ENCODE measurements around the gene PRSS36.

PRSS36 gene

DNA sequence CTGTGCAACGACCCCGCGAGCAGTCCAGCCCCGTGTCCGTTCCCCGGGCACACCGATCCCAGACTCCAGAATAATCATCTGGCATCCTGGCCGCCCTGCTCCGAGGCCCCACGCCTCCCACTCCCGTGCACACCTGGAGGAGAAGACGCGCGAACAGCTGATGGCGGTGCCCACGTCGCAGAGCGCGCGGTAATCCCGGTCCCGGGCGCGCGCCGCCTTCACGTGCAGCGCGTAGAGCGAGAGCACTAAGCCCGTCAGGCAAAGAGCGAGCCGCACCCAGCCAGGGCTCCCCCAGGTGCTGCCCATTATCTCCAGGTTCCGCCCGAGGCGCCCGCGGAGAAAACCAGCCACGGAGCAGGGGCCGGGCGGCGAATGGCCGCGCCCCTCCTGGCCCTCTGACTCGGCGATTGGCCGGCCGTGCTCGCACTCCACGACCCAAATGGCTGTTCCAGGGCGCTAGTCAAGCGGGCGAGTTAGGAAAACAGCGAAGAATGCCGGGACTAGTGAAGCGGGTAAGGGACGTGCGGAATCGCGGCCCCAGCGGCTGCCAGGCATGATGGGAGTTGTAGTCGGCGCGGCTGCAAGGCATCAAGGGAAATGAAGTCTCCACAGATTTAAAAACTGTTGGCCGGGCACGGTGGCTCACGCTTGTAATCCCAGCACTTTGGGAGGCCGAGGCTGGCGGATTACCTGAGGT lies 55.3 kb downstream of the PRSS36 start, which contains the start of gene VKORC1:
Gene VKORC1, minus strand, starts transcription at position 374 of the 697 bp plus-strand sequence. Its CDS starts 68 bp downstream, at position 306.
- peak; percentile 99 for DNase-seq

- DNase-seq = peak; percentile 55
Measured at GRCh38 chr16:31094088-31094423, 55.8 kb downstream of the PRSS36 start.

DNA sequence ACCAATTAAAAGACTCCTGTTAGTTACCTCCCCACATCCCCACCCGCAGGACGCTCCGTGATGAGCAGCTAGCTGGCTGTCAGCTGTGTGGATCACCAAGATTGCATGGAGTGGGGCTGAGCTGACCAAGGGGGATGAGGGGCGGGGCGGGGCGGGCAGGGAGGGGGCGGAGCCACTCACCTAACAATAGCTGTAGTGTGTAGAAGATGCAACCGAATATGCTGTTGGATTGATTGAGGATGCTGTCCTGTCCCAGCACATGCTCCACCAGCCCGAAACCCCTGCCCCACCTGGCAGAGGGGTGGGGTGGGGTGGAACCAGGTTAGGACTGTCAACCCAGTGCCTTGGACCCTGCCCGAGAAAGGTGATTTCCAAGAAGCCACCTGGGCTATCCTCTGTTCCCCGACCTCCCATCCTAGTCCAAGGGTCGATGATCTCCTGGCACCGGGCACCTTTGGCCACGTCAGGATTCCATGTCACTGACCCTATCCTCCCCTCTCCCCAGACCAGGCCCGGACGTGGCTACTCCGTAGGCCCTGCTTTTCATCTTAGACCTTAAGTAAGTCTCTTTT lies 56.6 kb downstream of the PRSS36 start:
- peak; percentile 64 for DNase-seq

DNA sequence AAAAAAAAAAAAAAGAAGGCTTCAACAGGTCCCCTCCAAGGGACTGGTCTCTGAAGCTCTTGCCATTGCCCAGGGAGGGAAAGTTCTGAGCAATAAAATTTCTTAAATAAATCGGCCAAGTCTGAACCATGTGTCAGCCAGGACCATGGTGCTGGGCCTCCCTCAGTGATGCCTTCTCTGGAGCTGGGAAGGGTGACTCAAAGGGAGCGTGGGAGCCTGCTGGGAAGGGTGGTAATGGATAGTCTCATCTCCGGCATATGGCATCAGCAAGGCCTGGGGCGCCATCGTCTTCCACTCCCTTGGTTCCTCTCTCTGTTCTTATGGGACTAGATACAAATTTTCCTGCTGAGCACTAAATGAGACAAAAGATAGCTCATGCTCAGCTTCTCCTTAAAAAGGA lies 57.5 kb downstream of the PRSS36 start:
- DNase-seq = no peak

DNA sequence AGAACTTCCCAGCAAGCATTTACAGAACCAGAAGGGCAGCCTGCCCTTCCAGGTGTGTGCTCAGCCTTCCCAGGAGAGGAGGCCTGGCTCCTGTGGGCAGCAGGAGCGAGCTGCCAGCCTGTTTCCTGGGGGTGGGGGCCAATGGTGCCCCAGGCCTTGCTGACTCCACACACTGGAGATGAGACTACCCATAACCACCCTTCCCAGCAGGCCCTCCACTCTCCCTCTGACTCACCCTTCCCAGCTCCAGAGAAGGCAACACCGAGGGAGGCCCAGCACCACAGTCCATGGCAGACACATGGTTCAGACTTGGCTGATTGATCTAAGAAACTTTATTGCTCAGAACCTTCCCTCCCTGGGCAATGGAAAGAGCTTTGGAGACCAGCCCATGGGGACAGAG lies 59.3 kb downstream of the PRSS36 start:
- DNase-seq = no peak

GRCh38 chr16:31089199-31089598 lies 60.7 kb downstream of the PRSS36 start:
- no peak for DNase-seq
